Progenitor cell of endocrine pancreas (in vitro differentiated cells): ENCODE measurements around the gene CCR7. TPM values are rescaled to one million over a fixed set of nuclear protein-coding genes. Genes with fewer than 3 reads are reported as not detected.

Source experiments
- DNase-seq: peaks from one replicate; pipeline ENCODE4 v3.0.0; 2021; ENCODE audit warnings: low spot score; ENCODE audit not compliant: unreplicated experiment
- H3K27ac Mint-ChIP-seq: 2 replicates; pipeline ENCODE4 v1.8.0; 2021; ENCODE audit warnings: mild to moderate bottlenecking, moderate library complexity, mixed read lengths
- H3K27me3 Mint-ChIP-seq: 2 replicates; pipeline ENCODE4 v1.8.0; 2021; ENCODE audit warnings: mixed read lengths
- H3K36me3 Mint-ChIP-seq: 2 replicates; pipeline ENCODE4 v1.8.0; 2022; ENCODE audit warnings: mixed read lengths; ENCODE audit not compliant: insufficient read depth
- H3K4me1 Mint-ChIP-seq: 2 replicates; pipeline ENCODE4 v1.8.0; 2021; ENCODE audit warnings: low read depth, mixed read lengths
- H3K4me3 Mint-ChIP-seq: 2 replicates; pipeline ENCODE4 v1.8.0; 2021; ENCODE audit warnings: low read depth, mild to moderate bottlenecking, moderate library complexity, mixed read lengths
- H3K9me3 Mint-ChIP-seq: 2 replicates; pipeline ENCODE4 v1.8.0; 2021; ENCODE audit warnings: low read depth, mixed read lengths
- total RNA-seq: library from RNA; stranded (reverse); gene quantifications from 2 replicates; pipeline ENCODE4 v1.2.1, GENCODE V29; 2021
- TF ChIP-seq, protein P1 (sequence below): fragments of 200-600 bp; sonication (generic); IDR thresholded peaks from one replicate; pipeline ENCODE4 v1.5.0; 2021; ENCODE audit warnings: antibody characterized with exemption, mild to moderate bottlenecking; ENCODE audit not compliant: unreplicated experiment

The CCR7 gene
- total RNA-seq, 1 donor from 2014 or later: not detected

DNA sequence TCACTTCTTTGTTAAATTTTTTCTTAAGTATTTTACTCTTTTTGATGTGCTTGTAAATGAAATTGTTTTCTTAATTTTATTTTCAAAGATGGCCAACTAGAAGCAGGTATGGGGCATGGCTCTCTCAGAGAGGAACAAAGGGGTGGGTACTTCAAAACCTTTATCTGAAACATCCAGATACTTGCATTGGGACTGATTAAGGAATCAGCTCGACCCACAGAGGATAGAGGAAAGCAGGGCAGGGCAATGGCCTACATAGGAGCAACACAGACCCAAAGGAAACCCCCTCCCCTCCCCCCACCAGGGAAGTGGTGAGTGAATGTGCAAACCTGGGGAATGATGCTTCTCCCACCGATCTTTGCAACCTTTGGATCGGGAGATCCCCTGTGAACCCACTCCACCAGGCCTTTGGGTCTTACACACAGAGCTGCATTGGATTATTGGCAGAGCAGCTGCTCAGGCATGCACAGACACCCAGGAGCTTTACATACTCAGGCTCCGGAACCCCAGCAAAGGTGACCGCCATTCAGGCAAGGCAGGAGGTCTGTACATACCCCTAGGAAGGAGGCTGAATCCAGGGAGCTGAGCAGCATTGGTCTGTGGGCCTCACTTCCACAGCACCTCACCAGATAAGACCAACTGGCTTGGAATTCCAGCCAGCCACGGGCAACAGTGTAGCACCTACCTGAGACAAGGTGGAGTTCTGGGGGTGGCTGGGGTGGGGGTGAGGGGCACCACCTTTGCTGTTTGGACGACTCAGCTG lies 3.0 kb upstream of the CCR7 start:
- no peak overlapping the region for H3K4me3 Mint-ChIP-seq
- H3K27me3 Mint-ChIP-seq: peaks cover 29% of the 10 kb centered on the region
- no peaks in the 10 kb centered on the region for H3K36me3 Mint-ChIP-seq
- H3K9me3 Mint-ChIP-seq: peaks cover 13% of the 10 kb centered on the region
- TF ChIP-seq, protein P1, sequence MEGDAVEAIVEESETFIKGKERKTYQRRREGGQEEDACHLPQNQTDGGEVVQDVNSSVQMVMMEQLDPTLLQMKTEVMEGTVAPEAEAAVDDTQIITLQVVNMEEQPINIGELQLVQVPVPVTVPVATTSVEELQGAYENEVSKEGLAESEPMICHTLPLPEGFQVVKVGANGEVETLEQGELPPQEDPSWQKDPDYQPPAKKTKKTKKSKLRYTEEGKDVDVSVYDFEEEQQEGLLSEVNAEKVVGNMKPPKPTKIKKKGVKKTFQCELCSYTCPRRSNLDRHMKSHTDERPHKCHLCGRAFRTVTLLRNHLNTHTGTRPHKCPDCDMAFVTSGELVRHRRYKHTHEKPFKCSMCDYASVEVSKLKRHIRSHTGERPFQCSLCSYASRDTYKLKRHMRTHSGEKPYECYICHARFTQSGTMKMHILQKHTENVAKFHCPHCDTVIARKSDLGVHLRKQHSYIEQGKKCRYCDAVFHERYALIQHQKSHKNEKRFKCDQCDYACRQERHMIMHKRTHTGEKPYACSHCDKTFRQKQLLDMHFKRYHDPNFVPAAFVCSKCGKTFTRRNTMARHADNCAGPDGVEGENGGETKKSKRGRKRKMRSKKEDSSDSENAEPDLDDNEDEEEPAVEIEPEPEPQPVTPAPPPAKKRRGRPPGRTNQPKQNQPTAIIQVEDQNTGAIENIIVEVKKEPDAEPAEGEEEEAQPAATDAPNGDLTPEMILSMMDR: no peak
- H3K4me1 Mint-ChIP-seq: no peaks in the 10 kb centered on the region
- H3K27ac Mint-ChIP-seq: no peak overlapping the region
- no peak for DNase-seq

DNA sequence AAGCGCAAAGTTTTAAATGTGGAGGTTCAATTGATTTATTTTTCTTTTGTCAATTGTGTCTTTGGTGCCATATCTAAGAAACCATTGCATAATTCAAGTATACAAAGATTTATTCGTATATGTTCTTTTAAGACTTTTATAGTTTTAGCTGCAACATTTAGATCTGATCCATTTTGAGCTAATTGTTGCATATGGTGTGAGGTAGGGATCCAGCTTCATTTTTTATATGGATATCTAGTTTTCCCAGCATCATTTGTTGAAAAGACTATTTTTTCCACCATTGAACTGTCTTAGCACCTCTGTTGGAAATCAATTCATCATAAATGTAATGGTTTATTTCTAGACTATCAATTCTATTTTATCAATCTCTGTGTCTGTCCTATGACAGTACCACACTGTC lies 2.1 kb upstream of the CCR7 start:
- no peak overlapping the region for H3K27ac Mint-ChIP-seq
- peaks cover 37% of the 10 kb centered on the region for H3K27me3 Mint-ChIP-seq
- H3K9me3 Mint-ChIP-seq: peaks cover 11% of the 10 kb centered on the region
- H3K4me3 Mint-ChIP-seq: no peak overlapping the region
- no peak for DNase-seq
- no peaks in the 10 kb centered on the region for H3K4me1 Mint-ChIP-seq
- no peaks in the 10 kb centered on the region for H3K36me3 Mint-ChIP-seq
- TF ChIP-seq, protein P1: no peak

DNA sequence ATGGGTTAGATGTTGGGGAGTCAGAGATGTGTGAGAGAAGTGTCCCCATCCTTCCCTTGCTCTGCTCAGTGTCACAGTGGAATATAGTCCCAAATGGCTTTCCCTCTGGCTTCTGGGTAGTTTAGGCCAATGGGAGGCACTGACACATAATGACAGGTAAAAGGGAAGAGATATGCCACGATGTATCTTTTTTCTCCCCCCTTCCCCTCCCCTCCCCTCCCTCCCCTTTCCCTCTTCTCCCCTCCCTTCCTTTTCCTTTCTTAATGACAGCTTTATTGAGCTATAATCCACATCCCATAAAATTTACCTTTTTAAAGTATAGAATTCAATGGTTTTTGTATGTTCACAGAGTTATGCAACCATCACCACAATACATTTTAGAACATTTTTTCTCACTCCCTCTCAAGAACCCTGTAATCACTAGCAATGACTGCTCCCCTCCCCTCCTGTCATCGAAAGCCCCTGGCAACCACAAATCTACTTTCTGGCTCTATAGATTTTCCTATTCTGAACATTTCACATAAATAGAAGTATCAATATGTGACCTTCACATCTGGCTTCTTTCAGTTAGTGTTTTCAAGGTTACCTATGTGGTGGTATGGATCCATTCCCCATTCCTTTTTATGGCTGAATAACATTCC lies 617 bp upstream of the CCR7 start:
- no peak for DNase-seq
- Mint-ChIP-seq H3K9me3 (peaks cover 3% of the 10 kb centered on the region), H3K4me1 (no peaks in the 10 kb centered on the region), H3K36me3 (no peaks in the 10 kb centered on the region), H3K27ac (no peak overlapping the region), H3K27me3 (peaks cover 34% of the 10 kb centered on the region), H3K4me3 (no peak overlapping the region)
- TF ChIP-seq, protein P1: no peak

DNA sequence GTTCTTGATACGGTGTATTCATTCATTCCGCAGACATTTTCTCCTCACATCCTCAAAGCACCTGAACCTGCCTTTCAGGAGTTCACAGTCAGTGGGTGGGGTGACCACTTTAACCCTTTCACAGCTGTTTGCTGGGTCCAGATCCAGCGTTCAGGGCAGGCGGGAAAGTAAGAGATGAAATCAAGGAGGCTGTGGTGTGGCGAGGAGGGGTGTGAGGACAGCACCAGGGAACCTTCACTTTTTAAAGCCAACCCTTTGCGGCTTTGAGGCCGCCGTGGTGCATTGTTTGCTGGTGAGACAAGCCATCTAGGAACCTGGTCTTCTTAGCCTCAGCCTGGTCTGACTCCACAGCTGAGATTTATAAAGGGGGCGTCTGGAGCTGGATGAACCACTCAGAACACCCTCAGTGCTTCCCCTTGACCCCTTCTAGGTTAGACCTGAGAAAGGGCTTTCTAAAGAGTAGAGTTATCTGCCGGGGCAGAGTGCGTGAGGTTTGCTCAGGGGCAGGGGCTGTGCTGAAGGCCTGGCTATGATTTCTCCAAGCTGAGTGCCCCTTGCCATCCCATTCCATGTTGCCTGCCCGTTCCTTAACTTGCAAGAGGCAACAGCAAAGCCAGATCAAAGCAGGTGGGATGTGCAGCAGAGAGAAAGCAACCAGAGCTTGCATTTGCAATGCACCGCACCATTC lies 933 bp downstream of the CCR7 start:
- no peak overlapping the region for H3K4me3 Mint-ChIP-seq
- no peaks in the 10 kb centered on the region for H3K36me3 Mint-ChIP-seq
- peaks cover 28% of the 10 kb centered on the region for H3K27me3 Mint-ChIP-seq
- TF ChIP-seq, protein P1: no peak
- DNase-seq: no peak
- H3K9me3 Mint-ChIP-seq: peaks cover 3% of the 10 kb centered on the region
- no peaks in the 10 kb centered on the region for H3K4me1 Mint-ChIP-seq
- no peak overlapping the region for H3K27ac Mint-ChIP-seq

DNA sequence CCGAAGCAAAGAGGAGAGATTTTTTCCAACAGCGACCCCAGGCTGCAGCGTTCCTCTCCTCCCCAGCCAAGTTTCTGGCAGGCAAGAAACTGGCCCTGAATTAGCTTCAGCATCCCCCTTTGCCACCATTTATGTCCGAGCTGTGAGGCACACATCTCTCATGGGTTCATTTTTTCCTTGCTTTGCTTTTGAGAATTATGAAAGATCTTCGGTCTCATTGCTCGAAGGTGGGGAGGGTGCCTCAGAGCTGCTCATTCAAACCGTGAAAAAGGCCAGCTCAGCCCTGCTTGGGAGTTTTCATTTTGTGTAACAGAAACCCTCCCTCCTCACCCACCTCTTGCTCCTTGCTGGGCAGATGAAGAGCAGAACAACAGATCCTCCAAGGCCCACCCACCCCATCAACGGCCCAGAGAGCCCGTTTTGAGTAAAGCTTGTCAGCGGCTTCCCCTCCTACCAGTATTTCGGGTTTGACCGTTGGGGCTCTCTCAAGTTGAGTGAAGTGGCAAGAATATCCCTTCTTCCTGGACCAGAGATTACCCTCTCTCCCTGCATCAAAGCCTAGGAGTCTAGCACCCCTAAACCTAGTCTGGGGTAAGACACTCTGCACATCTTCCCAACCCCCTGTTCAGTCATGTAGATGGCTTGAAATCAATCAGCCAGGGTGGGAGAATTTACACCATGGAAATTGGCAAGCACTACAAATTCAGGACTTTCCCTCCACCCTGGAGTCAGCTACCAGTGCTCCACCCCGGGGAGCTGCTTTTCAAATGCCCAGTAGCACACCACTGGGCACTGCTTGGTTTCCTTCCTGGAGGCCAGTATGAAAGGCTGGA lies 1.8 kb downstream of the CCR7 start:
- no peak for DNase-seq
- H3K36me3 Mint-ChIP-seq: no peaks in the 10 kb centered on the region
- peaks cover 30% of the 10 kb centered on the region for H3K27me3 Mint-ChIP-seq
- H3K9me3 Mint-ChIP-seq: peaks cover 3% of the 10 kb centered on the region
- TF ChIP-seq, protein P1: no peak
- H3K27ac Mint-ChIP-seq: no peak overlapping the region
- no peaks in the 10 kb centered on the region for H3K4me1 Mint-ChIP-seq
- H3K4me3 Mint-ChIP-seq: no peak overlapping the region
